K562 (cell line): ENCODE results near the gene ZSCAN12. TPM values are rescaled to one million over a fixed set of nuclear protein-coding genes. Genes with fewer than 3 reads are reported as not detected.

Source experiments
- ATAC-seq: fragments of 200-7000 bp; cut with Tn5 transposase; 3 replicates; pipeline ENCODE4 v1.9.1; 2020; ENCODE audit warnings: moderate library complexity
- BruUV-seq: library from RNA; stranded (reverse); fragments of 400-500 nt; replicated peaks from 2 replicates; lab custom pipeline; 2021; lab: Mats Ljungman, UMichigan
- CTCF ChIA-PET: fragments of 300-600 bp; formaldehyde crosslinking; extraction: SDS; loops from one replicate; lab custom pipeline; 2021; ENCODE audit warnings: low intra/inter-chr PET ratio; lab: Yijun Ruan, JAX
- POLR2A ChIA-PET: fragments of 300-600, 350-650 bp; sonication (Branson Sonifier 250); formaldehyde crosslinking; extraction: SDS; loops from one replicate; lab custom pipeline; 2021; ENCODE audit warnings: antibody characterized with exemption, inconsistent platforms; lab: Yijun Ruan, JAX
- DNase-seq, 4 experiments: peaks; one replicate each; pipeline versions ENCODE4 v3.0.0 to v3.0.0-alpha.2; 2011 to 2018; ENCODE audit warnings: low spot score in 3 of 4, mixed read lengths in 3 of 4; ENCODE audit errors: extremely low read depth in 1 of 4
- FAIRE-seq: peaks from 2 replicates; lab custom pipeline; 2011; peaks lifted over from hg19 to GRCh38; lab: Jason Lieb, UNC
- H2AFZ ChIP-seq: 2 replicates; pipeline ENCODE4 v1.6.0; 2011; ENCODE audit warnings: low read depth, low read length, control low read depth, inconsistent platforms
- H3K27ac ChIP-seq: fragments of 200-600 bp; 3 replicates; pipeline ENCODE4 v1.8.0; 2011; ENCODE audit warnings: low read depth, mild to moderate bottlenecking, control low read depth, inconsistent platforms, low read length, moderate library complexity, mixed read lengths; ENCODE audit errors: extremely low read depth
- H3K27me3 ChIP-seq, 2 experiments: fragments of 300-600 bp in 1 of 2; 2 replicates in 1 of 2; 3 replicates in 1 of 2; pipeline versions ENCODE4 v1.6.0 to v1.8.0; 2011; ENCODE audit warnings: inconsistent platforms in 2 of 2, low read length in 2 of 2, mild to moderate bottlenecking in 1 of 2, mixed read lengths in 1 of 2, moderate library complexity in 1 of 2; ENCODE audit not compliant: control insufficient read depth in 2 of 2, insufficient read depth in 2 of 2
- H3K36me3 ChIP-seq: fragments of 300-600 bp; 3 replicates; pipeline ENCODE4 v1.8.0; 2011; ENCODE audit warnings: mild to moderate bottlenecking, low read length, inconsistent platforms; ENCODE audit not compliant: control insufficient read depth, insufficient read depth
- H3K4me1 ChIP-seq, 2 experiments: fragments of 200-600 bp in 1 of 2; replicated peaks in 1 of 2; 2 replicates in 1 of 2; 3 replicates in 1 of 2; pipeline versions ENCODE4 v1.5.1 to v1.8.0; 2011; ENCODE audit warnings: inconsistent platforms in 2 of 2, low read length in 2 of 2, mild to moderate bottlenecking in 1 of 2, mixed read lengths in 1 of 2, moderate library complexity in 1 of 2; ENCODE audit not compliant: control insufficient read depth in 2 of 2, insufficient read depth in 2 of 2
- H3K4me2 ChIP-seq: 2 replicates; pipeline ENCODE4 v1.6.1; 2011; ENCODE audit warnings: low read length, control low read depth, inconsistent platforms, mixed read lengths; ENCODE audit not compliant: insufficient read depth
- H3K4me3 ChIP-seq: fragments of 200-600 bp; sonication (generic), shearing (Covaris generic); 2 replicates; pipeline ENCODE4 v1.5.1; 2016; ENCODE audit warnings: control low read depth, inconsistent platforms
- H3K79me2 ChIP-seq: fragments of 200-600 bp; 3 replicates; pipeline ENCODE4 v1.8.0; 2011; ENCODE audit warnings: low read length, inconsistent platforms; ENCODE audit not compliant: control insufficient read depth, insufficient read depth
- H3K9ac ChIP-seq, 2 experiments: 2 replicates each; pipeline versions ENCODE4 v1.6.0 to v1.6.1; 2011; ENCODE audit warnings: low read depth in 2 of 2, low read length in 2 of 2, control low read depth in 1 of 2, inconsistent platforms in 1 of 2, mild to moderate bottlenecking in 1 of 2, mixed read lengths in 1 of 2; ENCODE audit not compliant: insufficient read depth in 1 of 2
- H3K9me1 ChIP-seq: one replicate; pipeline ENCODE4 v1.6.0; 2011; ENCODE audit warnings: inconsistent platforms, mild to moderate bottlenecking, low read length, moderate library complexity; ENCODE audit not compliant: control insufficient read depth, insufficient read depth
- H3K9me3 ChIP-seq: replicated peaks from 2 replicates; pipeline ENCODE4 v1.5.1; 2011; ENCODE audit warnings: low read depth, low read length, inconsistent platforms; ENCODE audit not compliant: control insufficient read depth, insufficient read depth
- H4K20me1 ChIP-seq: replicated peaks from 2 replicates; pipeline ENCODE4 v1.6.1; 2011; ENCODE audit warnings: low read length, inconsistent platforms, mixed read lengths; ENCODE audit not compliant: control insufficient read depth, insufficient read depth
- ADNP ChIP-seq: fragments of 200-800 bp; sonication (Bioruptor generic); IDR thresholded peaks from 2 replicates; pipeline ENCODE4 v1.6.1; 2016; ENCODE audit warnings: missing genetic modification characterization, missing compliant biosample characterization
- CHD4 ChIP-seq: fragments of 200-600 bp; sonication (generic); IDR thresholded peaks from 3 replicates; pipeline ENCODE4 v1.6.1; 2012; ENCODE audit warnings: low read depth, mild to moderate bottlenecking, mixed read lengths, low read length, inconsistent platforms; ENCODE audit not compliant: insufficient read depth, insufficient replicate concordance, poor library complexity, severe bottlenecking
- CREB3 ChIP-seq: fragments of 450-650 bp; conservative IDR thresholded peaks from 2 replicates; pipeline ENCODE4 v1.6.1; 2016; ENCODE audit warnings: missing genetic modification characterization, low read depth, mild to moderate bottlenecking, missing compliant biosample characterization, moderate library complexity
- CSDE1 ChIP-seq, 2 experiments: fragments of 450-650 bp; IDR thresholded peaks; 2 replicates each; pipeline ENCODE4 v1.6.1; 2016; ENCODE audit warnings: mild to moderate bottlenecking in 1 of 2
- KDM1A ChIP-seq, 2 experiments: fragments of 450-650 bp; IDR thresholded peaks; 2 replicates each; pipeline ENCODE4 v1.6.1; 2016; ENCODE audit warnings: mild to moderate bottlenecking in 2 of 2
- MEF2A ChIP-seq: IDR thresholded peaks from 2 replicates; pipeline ENCODE4 v1.6.1; 2011; ENCODE audit warnings: low read depth, mild to moderate bottlenecking, low read length, moderate library complexity; ENCODE audit not compliant: control insufficient read depth
- SMARCA4 ChIP-seq: fragments of 450-650 bp; IDR thresholded peaks from 2 replicates; pipeline ENCODE4 v1.6.1; 2016
- SRSF7 ChIP-seq: fragments of 200-400 bp; formaldehyde crosslinking; optimal IDR thresholded peaks from 2 replicates; pipeline ENCODE3; 2017; ENCODE audit warnings: mild to moderate bottlenecking, low read depth, low read length
- THRB ChIP-seq: fragments of 450-650 bp; formaldehyde crosslinking; conservative IDR thresholded peaks from 2 replicates; pipeline ENCODE4 v1.4.0; 2022; ENCODE audit warnings: mild to moderate bottlenecking, missing genetic modification characterization
- YY1 ChIP-seq, 3 experiments: IDR thresholded peaks; 2 replicates each; pipeline ENCODE4 v1.6.1; 2011; ENCODE audit warnings: low read length in 2 of 3, mild to moderate bottlenecking in 2 of 3, moderate library complexity in 2 of 3, borderline replicate concordance in 1 of 3, control low read depth in 1 of 3, low read depth in 1 of 3; ENCODE audit not compliant: insufficient read depth in 3 of 3, insufficient replicate concordance in 2 of 3, control insufficient read depth in 1 of 3, insufficient read length in 1 of 3; ENCODE audit errors: extremely low read depth in 1 of 3
- ZBTB43 ChIP-seq: sonication (generic); formaldehyde crosslinking; IDR thresholded peaks from 2 replicates; pipeline ENCODE4 v1.8.0; 2023; ENCODE audit warnings: mild to moderate bottlenecking, missing genetic modification reagents
- ZFX ChIP-seq: sonication (generic); formaldehyde crosslinking; IDR thresholded peaks from 2 replicates; pipeline ENCODE4 v1.8.0; 2022; ENCODE audit warnings: mild to moderate bottlenecking, missing genetic modification reagents, moderate library complexity
- ZNF41 ChIP-seq: fragments of 250-450 bp; sonication (Bioruptor Pico); conservative IDR thresholded peaks from 2 replicates; pipeline ENCODE4 v1.4.0; 2020; ENCODE audit warnings: mild to moderate bottlenecking
- ZNF561 ChIP-seq: fragments of 450-650 bp; formaldehyde crosslinking; conservative IDR thresholded peaks from 2 replicates; pipeline ENCODE4 v1.4.0; 2020; ENCODE audit warnings: mild to moderate bottlenecking, moderate library complexity
- WGBS: fragments of 100-300 bp; shearing (Covaris generic); methylation state at CpG from one replicate; pipeline ENCODE4 v1.1.6; 2016; ENCODE audit warnings: low coverage, mixed read lengths; ENCODE audit not compliant: insufficient coverage; ENCODE audit errors: missing lambda C conversion rate; 5-methylcytosine and 5-hydroxymethylcytosine counted together
- in situ Hi-C: fragments of 300-500 bp; cut with MboI; formaldehyde crosslinking; loops from 4 replicates; pipeline ENCODE4 v1.15.0; 2018; ENCODE audit warnings: inconsistent platforms, mixed read lengths
- intact Hi-C: fragments of 100-400 bp; cut with micrococcal nuclease; formaldehyde crosslinking; loops from 2 replicates; pipeline ENCODE4 v1.14.2; 2022
- polyA plus RNA-seq, 8 experiments: library from polyadenylated mRNA; depleted of rRNA in 4 of 8; stranded (reverse) in 5 of 8; unstranded in 3 of 8; fragments of >200 nt; fragmentation: Nextera tagmentation in 2 of 8; fragmentation: Illumina TruSeq in 1 of 8; extraction: Ambion mirVana in 2 of 8; extraction: Trizol in 1 of 8; gene quantifications; 2 replicates each; pipeline versions ENCODE4 v1.2.1 to v1.2.3, GENCODE V29; 2011 to 2014; ENCODE audit warnings: inconsistent platforms in 1 of 8, missing spikeins in 1 of 8
- total RNA-seq, 7 experiments: library from RNA; depleted of rRNA in 6 of 7; stranded (reverse); fragments of >200 nt in 6 of 7; fragmentation: Illumina TruSeq in 2 of 7; extraction: Trizol in 2 of 7; gene quantifications; 2 replicates each; pipeline versions ENCODE4 v1.2.1 to v1.2.3, GENCODE V29; 2011 to 2021; ENCODE audit warnings: low replicate concordance in 1 of 7

The ZSCAN12 gene
- total and polyA plus RNA-seq, 9 of the 15 experiments (the other 6 are each of a cell fraction or from before 2014, with no cell fraction given): 2.5 to 19.6 (median 12.5) TPM

GRCh38 chr6:28335564-28336283 is 63.8 kb downstream of the ZSCAN12 start, which contains the start of gene ZSCAN31 (continued):
- TF ChIP-seq YY1 (IDR thresholded peaks at IDR 0.05; ENCODE audit: borderline replicate concordance in 1 of 3, control insufficient read depth in 1 of 3, extremely low read depth in 1 of 3, insufficient read depth in 3 of 3, insufficient read length in 1 of 3, insufficient replicate concordance in 2 of 3, low read depth in 1 of 3, low read length in 2 of 3) (peak in 2 of 3 experiments; percentile 75 to 90), ZNF561 (CRISPR knock-in tag) (peak; percentile 70; the same call in 1 of the 2 replicates), ZBTB43 (CRISPR knock-in tag) (0 out of 2 replicates have a peak, but pooled peaks have one; percentile 75)
- TF ChIP-seq, all 486 proteins: peak for 199

- no peaks in the 10 kb centered on the region for H3K27me3 ChIP-seq
- peak overlapping the region; percentile 61 for H2AFZ ChIP-seq
- H3K4me3 ChIP-seq: peak overlapping the region; percentile 69
- WGBS: under 1% methylated on average over 12 of the region's 12 CpGs
- H3K4me1 ChIP-seq: peaks cover 23 to 43% of the 10 kb centered on the region in 2 experiments
- H3K27ac ChIP-seq: peak overlapping the region; percentile 98
- CTCF ChIA-PET: interaction anchor here (0.6 kb wide), 1 partner anchor 231 kb away, joined by 3 read pairs; no protein-coding TSS in a partner anchor
- ATAC-seq: peak; percentile 33
- no peaks in the 10 kb centered on the region for H3K36me3 ChIP-seq
- TSS peak; percentile 70 for BruUV-seq
- peak overlapping the region; percentile 95 for H3K4me2 ChIP-seq
- in situ Hi-C loops (no loop called here), intact Hi-C loops (loop anchor here (5.0 kb wide), 4 partner anchors 53 to 528 kb away; partner anchors contain the start of gene PGBD1)
- no peak for FAIRE-seq
- POLR2A ChIA-PET: interaction anchor here (0.6 to 6.4 kb wide), 55 partner anchors 8 to 1309 kb away, joined by 3 to 80 read pairs (median 4); partner anchors contain the start of genes PGBD1, ZKSCAN3, ZKSCAN4 and ZKSCAN8
- no peaks in the 10 kb centered on the region for H4K20me1 ChIP-seq
- H3K9me3 ChIP-seq: peaks cover 2% of the 10 kb centered on the region; the same call in 1 of the 2 replicates
- no peaks in the 10 kb centered on the region for H3K9me1 ChIP-seq
- H3K9ac ChIP-seq: peak overlapping the region; percentile 84 to 99; a peak in 3 of 4 replicates
- H3K79me2 ChIP-seq: peaks cover 37% of the 10 kb centered on the region
- DNase-seq: peak; percentile 80 to 91 (median 86)
- TF ChIP-seq MEF2A (peak; percentile 69; the same call in 1 of the 2 replicates), SRSF7 (no peak), CSDE1 (IDR thresholded peaks at IDR 0.05) (no peak; a peak in 1 of 4 replicates), CHD4 (peak; percentile 95), CREB3 (tag) (peak; percentile 55; the same call in 1 of the 2 replicates), ZNF41 (CRISPR knock-in tag) (0 out of 2 replicates have a peak, but pooled peaks have one; percentile 4), SMARCA4 (peak; percentile 96), ADNP (tag) (no peak), ZFX (CRISPR knock-in tag) (peak; percentile 76; the same call in 1 of the 2 replicates), KDM1A (IDR thresholded peaks at IDR 0.05) (peak; percentile 98), THRB (CRISPR knock-in tag) (no peak)
These were observed 64.4 kb downstream of the ZSCAN12 start for GRCh38 chr6:28335040-28335563.
